Hepatocyte (in vitro differentiated cells): Measurements from ENCODE around the gene RESP18. TPM values are rescaled to one million over a fixed set of nuclear protein-coding genes. Genes with fewer than 3 reads are reported as not detected.
A peak's percentile ranks its signal among the peaks of the same experiment; 100 is the strongest.

Source experiments
- DNase-seq: peaks from one replicate; pipeline ENCODE4 v3.0.0-alpha.2; 2016; ENCODE audit warnings: low spot score
- H2AFZ ChIP-seq: fragments of 200-600 bp; sonication (generic); 2 replicates; pipeline ENCODE4 v1.6.0; 2016; ENCODE audit warnings: antibody characterized with exemption, mild to moderate bottlenecking
- H3K27ac ChIP-seq: fragments of 200-600 bp; sonication (generic); 2 replicates; pipeline ENCODE4 v1.5.1; 2016; ENCODE audit warnings: mild to moderate bottlenecking
- H3K27me3 ChIP-seq: fragments of 200-600 bp; sonication (generic); 2 replicates; pipeline ENCODE4 v1.6.1; 2016
- H3K36me3 ChIP-seq: fragments of 200-600 bp; sonication (generic); replicated peaks from 2 replicates; pipeline ENCODE4 v1.5.1; 2016; ENCODE audit warnings: low read depth; ENCODE audit not compliant: insufficient read depth
- H3K4me1 ChIP-seq: fragments of 200-600 bp; sonication (generic); 2 replicates; pipeline ENCODE4 v1.5.1; 2016; ENCODE audit warnings: mild to moderate bottlenecking, moderate library complexity; ENCODE audit not compliant: insufficient read depth
- H3K4me2 ChIP-seq: fragments of 200-600 bp; sonication (generic); 2 replicates; pipeline ENCODE4 v1.6.0; 2016
- H3K4me3 ChIP-seq: fragments of 200-600 bp; sonication (generic); 2 replicates; pipeline ENCODE4 v1.5.1; 2016; ENCODE audit warnings: mild to moderate bottlenecking
- H3K79me2 ChIP-seq: fragments of 200-600 bp; sonication (generic); 2 replicates; pipeline ENCODE4 v1.6.0; 2017; ENCODE audit warnings: mild to moderate bottlenecking
- H3K9me2 ChIP-seq: fragments of 200-600 bp; sonication (generic); replicated peaks from 2 replicates; pipeline ENCODE4 v1.6.0; 2017; ENCODE audit warnings: mild to moderate bottlenecking; ENCODE audit not compliant: insufficient read depth
- H3K9me3 ChIP-seq: fragments of 200-600 bp; sonication (generic); 2 replicates; pipeline ENCODE4 v1.5.1; 2016; ENCODE audit warnings: low read depth, mild to moderate bottlenecking
- H4K20me1 ChIP-seq: fragments of 200-600 bp; sonication (generic); 2 replicates; pipeline ENCODE4 v1.6.0; 2016; ENCODE audit warnings: mild to moderate bottlenecking; ENCODE audit not compliant: insufficient read depth, poor library complexity, severe bottlenecking
- EZH2 ChIP-seq: fragments of 200-600 bp; sonication (generic); IDR thresholded peaks from 2 replicates; pipeline ENCODE4 v1.6.1; 2016; ENCODE audit warnings: antibody characterized with exemption, mild to moderate bottlenecking, borderline replicate concordance
- EZH2phosphoT487 ChIP-seq: fragments of 200-600 bp; sonication (generic); IDR thresholded peaks from one replicate; pipeline ENCODE4 v1.6.1; 2018; ENCODE audit warnings: antibody characterized with exemption, mild to moderate bottlenecking, low read depth, moderate library complexity; ENCODE audit not compliant: unreplicated experiment, severe bottlenecking
- WGBS: methylation state at CpG from one replicate; pipeline ENCODE4 v1.1.6; 2016; ENCODE audit warnings: low lambda C conversion rate; ENCODE audit errors: missing lambda C conversion rate; 5-methylcytosine and 5-hydroxymethylcytosine counted together
- polyA plus RNA-seq: library from polyadenylated mRNA; unstranded; fragments of >200 nt; fragmentation: Nextera tagmentation; extraction: Ambion mirVana; gene quantifications from 2 replicates; pipeline ENCODE4 v1.2.1, GENCODE V29; 2016
- total RNA-seq: library from RNA; depleted of rRNA; stranded (reverse); fragments of >200 nt; gene quantifications from 2 replicates; pipeline ENCODE4 v1.2.3, GENCODE V29; 2014
- TF ChIP-seq, protein P1 (sequence below): fragments of 200-600 bp; sonication (generic); IDR thresholded peaks from 2 replicates; pipeline ENCODE4 v1.5.1; 2016; ENCODE audit warnings: antibody characterized with exemption, mild to moderate bottlenecking; ENCODE audit not compliant: poor library complexity

Gene RESP18
- total and polyA plus RNA-seq, 2 experiments from 2014 or later = not detected

DNA sequence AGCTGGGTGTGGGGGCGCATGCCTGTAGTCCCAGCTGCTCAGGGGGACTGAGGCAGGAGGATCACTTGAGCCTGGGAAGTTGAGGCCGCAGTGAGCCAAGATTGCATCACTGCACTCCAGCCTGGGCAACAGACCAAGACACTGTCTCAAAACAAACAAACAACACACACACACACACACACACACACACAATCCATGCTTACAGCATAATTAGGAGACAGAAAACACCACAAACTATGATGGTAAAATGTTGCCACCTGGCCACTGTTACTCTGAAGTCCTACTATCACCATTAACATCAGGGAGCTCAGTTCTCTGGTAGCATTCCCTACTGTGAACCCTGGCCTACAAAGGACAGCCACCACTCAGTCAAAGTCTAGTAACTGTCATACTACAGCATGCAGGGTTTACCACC, 36.9 kb upstream of the RESP18 start:
- no peaks in the 10 kb centered on the region for H3K36me3 ChIP-seq
- no peaks in the 10 kb centered on the region for H3K9me3 ChIP-seq
- no peak overlapping the region for H2AFZ ChIP-seq
- DNase-seq = no peak
- no peaks in the 10 kb centered on the region for H3K27me3 ChIP-seq
- H3K27ac ChIP-seq = peak overlapping the region; percentile 63
- TF ChIP-seq, protein P1, sequence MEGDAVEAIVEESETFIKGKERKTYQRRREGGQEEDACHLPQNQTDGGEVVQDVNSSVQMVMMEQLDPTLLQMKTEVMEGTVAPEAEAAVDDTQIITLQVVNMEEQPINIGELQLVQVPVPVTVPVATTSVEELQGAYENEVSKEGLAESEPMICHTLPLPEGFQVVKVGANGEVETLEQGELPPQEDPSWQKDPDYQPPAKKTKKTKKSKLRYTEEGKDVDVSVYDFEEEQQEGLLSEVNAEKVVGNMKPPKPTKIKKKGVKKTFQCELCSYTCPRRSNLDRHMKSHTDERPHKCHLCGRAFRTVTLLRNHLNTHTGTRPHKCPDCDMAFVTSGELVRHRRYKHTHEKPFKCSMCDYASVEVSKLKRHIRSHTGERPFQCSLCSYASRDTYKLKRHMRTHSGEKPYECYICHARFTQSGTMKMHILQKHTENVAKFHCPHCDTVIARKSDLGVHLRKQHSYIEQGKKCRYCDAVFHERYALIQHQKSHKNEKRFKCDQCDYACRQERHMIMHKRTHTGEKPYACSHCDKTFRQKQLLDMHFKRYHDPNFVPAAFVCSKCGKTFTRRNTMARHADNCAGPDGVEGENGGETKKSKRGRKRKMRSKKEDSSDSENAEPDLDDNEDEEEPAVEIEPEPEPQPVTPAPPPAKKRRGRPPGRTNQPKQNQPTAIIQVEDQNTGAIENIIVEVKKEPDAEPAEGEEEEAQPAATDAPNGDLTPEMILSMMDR = no peak
- no peak for TF ChIP-seq EZH2
- no peak for TF ChIP-seq EZH2phosphoT487
- no peaks in the 10 kb centered on the region for H3K9me2 ChIP-seq
- no peaks in the 10 kb centered on the region for H4K20me1 ChIP-seq
- H3K4me1 ChIP-seq = peaks cover 9% of the 10 kb centered on the region
- no peaks in the 10 kb centered on the region for H3K79me2 ChIP-seq
- WGBS = 47% methylated on average over 2 of the region's 2 CpGs
- peak overlapping the region; percentile 54 for H3K4me2 ChIP-seq
- no peak overlapping the region for H3K4me3 ChIP-seq

DNA sequence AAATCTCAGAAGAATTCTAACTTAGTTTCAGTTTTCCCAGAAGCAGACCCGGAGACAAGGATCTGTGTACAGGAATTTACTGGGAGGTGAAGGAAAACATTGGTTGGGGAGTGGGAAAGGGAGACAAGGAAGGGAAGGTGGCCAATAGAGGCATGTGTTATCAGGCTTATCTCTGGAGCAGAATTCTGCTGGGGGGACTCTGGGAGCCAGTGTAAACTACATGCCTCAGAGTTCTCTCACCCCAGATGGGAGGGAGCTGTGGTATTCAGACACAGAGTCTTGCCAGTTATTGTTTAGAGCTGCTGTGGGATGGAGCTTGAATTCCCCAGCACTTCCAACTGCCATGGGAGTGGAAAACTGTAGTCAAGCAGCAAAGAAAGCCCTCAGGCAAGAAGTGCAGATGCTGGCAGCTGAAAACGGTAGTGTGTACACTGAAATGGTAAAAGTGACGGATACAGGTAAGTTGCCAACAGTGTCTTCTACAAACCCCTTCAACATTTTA, 36.2 kb upstream of the RESP18 start:
- H3K9me2 ChIP-seq = no peaks in the 10 kb centered on the region
- H4K20me1 ChIP-seq = no peaks in the 10 kb centered on the region
- 27% methylated on average over 3 of the region's 3 CpGs for WGBS
- no peaks in the 10 kb centered on the region for H3K79me2 ChIP-seq
- peak overlapping the region; percentile 42 for H3K27ac ChIP-seq
- no peaks in the 10 kb centered on the region for H3K9me3 ChIP-seq
- H3K4me3 ChIP-seq = no peak overlapping the region
- H3K27me3 ChIP-seq = no peaks in the 10 kb centered on the region
- no peaks in the 10 kb centered on the region for H3K36me3 ChIP-seq
- H3K4me1 ChIP-seq = peaks cover 9% of the 10 kb centered on the region
- peak overlapping the region; percentile 54 for H3K4me2 ChIP-seq
- TF ChIP-seq, protein P1 = no peak
- no peak for TF ChIP-seq EZH2phosphoT487
- no peak for TF ChIP-seq EZH2
- peak; percentile 63 for DNase-seq
- H2AFZ ChIP-seq = no peak overlapping the region

DNA sequence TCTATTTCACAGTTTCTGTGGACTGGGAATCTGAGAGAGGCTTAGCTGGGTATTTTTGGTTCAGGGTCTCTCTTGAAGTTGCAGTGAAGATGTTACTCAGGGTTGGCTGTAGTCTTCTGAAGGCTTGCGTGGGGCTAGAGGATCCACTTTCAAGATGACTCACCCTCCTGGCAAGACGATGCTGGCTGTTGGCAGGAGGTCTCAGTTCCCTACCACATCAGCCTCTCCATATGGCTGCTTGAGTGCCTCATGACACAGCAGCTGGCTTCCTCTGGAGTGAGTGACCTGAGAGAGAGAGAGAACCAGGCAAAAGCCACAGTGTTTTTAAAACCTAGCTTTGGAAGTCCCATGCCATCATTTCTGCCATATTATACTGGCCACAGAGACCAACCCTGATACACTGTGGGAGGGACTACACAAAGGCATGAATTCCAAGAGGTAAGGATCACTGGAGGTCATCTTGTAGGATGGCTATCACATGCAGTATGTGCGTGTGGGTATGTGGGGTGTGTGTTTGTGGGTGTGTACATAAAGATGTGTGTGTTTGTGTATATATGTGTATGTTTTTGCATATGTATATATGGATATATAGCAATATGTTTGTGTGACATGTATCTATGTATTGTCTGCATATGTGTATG, 30.1 kb upstream of the RESP18 start:
- peak; percentile 39 for DNase-seq
- Histone ChIP-seq H4K20me1 (no peaks in the 10 kb centered on the region), H3K9me3 (no peaks in the 10 kb centered on the region), H3K27ac (no peak overlapping the region), H3K4me3 (no peak overlapping the region), H3K79me2 (no peaks in the 10 kb centered on the region), H3K4me1 (peaks cover 5% of the 10 kb centered on the region), H2AFZ (no peak overlapping the region), H3K9me2 (no peaks in the 10 kb centered on the region), H3K27me3 (peaks cover 33% of the 10 kb centered on the region), H3K4me2 (no peak overlapping the region), H3K36me3 (no peaks in the 10 kb centered on the region)
- WGBS = 50% methylated on average over 3 of the region's 3 CpGs
- TF ChIP-seq EZH2phosphoT487 (no peak), EZH2 (no peak)
- TF ChIP-seq, protein P1 = no peak
